Kidney (tissue), 14 donors: Measurements from ENCODE around the gene GRB10. TPM values are rescaled to one million over a fixed set of nuclear protein-coding genes. Genes with fewer than 3 reads are reported as not detected.

Source experiments
- DNase-seq, 5 donors: peaks; one replicate each; pipeline ENCODE4 v3.0.0-alpha.2; 2013 to 2020
- FAIRE-seq: peaks from 2 replicates; lab custom pipeline; 2012; peaks lifted over from hg19 to GRCh38; lab: Jason Lieb, UNC
- H3K27ac ChIP-seq, 2 donors: one replicate each; pipeline ENCODE4 v1.7.0; 2013; ENCODE audit warnings: low read depth in 2 of 2, low read length in 2 of 2, inconsistent platforms in 1 of 2
- H3K27me3 ChIP-seq: one replicate; pipeline ENCODE4 v1.7.1; 2013; ENCODE audit warnings: low read length, inconsistent platforms; ENCODE audit not compliant: control insufficient read depth, insufficient read depth
- H3K36me3 ChIP-seq, 3 donors: one replicate each; pipeline versions ENCODE4 v1.7.0 to v1.7.1; 2013; ENCODE audit warnings: low read length in 3 of 3, control low read depth in 1 of 3, inconsistent platforms in 1 of 3; ENCODE audit not compliant: insufficient read depth in 3 of 3, control insufficient read depth in 2 of 3
- H3K4me1 ChIP-seq, 3 donors: one replicate each; pipeline versions ENCODE4 v1.7.0 to v1.7.1; 2013; ENCODE audit warnings: low read length in 3 of 3, inconsistent platforms in 1 of 3, low read depth in 1 of 3; ENCODE audit not compliant: control insufficient read depth in 2 of 3, insufficient read depth in 2 of 3
- H3K4me3 ChIP-seq, 3 donors: one replicate each; pipeline versions ENCODE4 v1.7.0 to v1.8.1; 2013; ENCODE audit warnings: low read length in 3 of 3, control low read depth in 1 of 3, inconsistent platforms in 1 of 3
- H3K9ac ChIP-seq, 3 donors: one replicate each; pipeline versions ENCODE4 v1.7.0 to v1.7.1; 2013; ENCODE audit warnings: low read length in 3 of 3, control low read depth in 1 of 3, inconsistent platforms in 1 of 3
- H3K9me3 ChIP-seq, 3 donors: one replicate each; pipeline versions ENCODE4 v1.7.0 to v1.7.1; 2013; ENCODE audit warnings: low read length in 3 of 3, control low read depth in 1 of 3, inconsistent platforms in 1 of 3; ENCODE audit not compliant: control insufficient read depth in 2 of 3, insufficient read depth in 1 of 3
- CTCF ChIP-seq: IDR thresholded peaks from 3 replicates; pipeline ENCODE4 v1.5.1; 2012; ENCODE audit warnings: mild to moderate bottlenecking, moderate library complexity, borderline replicate concordance; ENCODE audit not compliant: insufficient read depth; ENCODE audit errors: extremely low read depth
- intact Hi-C: fragments of 100-400 bp; cut with DNase I; formaldehyde crosslinking; loops from one replicate; pipeline ENCODE4 v1.11.1; 2022
- polyA plus RNA-seq: library from polyadenylated mRNA; stranded (reverse); fragments of 350-450 nt; fragmentation: Illumina TruSeq; extraction: RNeasy Lipid Tissue Mini Kit (QIAGEN cat#74804); gene quantifications from one replicate; pipeline ENCODE4 v1.2.3, GENCODE V29; 2014; ENCODE audit warnings: low read depth, low replicate concordance; ENCODE audit not compliant: insufficient read depth
- total RNA-seq: library from RNA; stranded (reverse); fragmentation: NEBNext Ultra II Directional; extraction: Animal tissue kit (Norgen Biotek cat#: 25700); gene quantifications from one replicate; pipeline ENCODE4 v1.2.1, GENCODE V29; 2021
- donor health status: control.
- donor health status: control.
- donor health status: control.
- donor health status: control.
- donor health status: control.
- donor health status: DM: yes; HTN: yes; CAD: no.
- donor health status: Normal renal cell carcinoma (clear cell type).

GRB10 gene
- total and polyA plus RNA-seq, 2 donors from 2014 or later = 32.3 to 57.8 TPM

GRCh38 chr7:50812841-50813475, 30.3 kb upstream of the GRB10 start:
- Histone ChIP-seq H3K27me3 (no peaks in the 10 kb centered on the region), H3K9me3 (no peaks in the 10 kb centered on the region), H3K4me3 (no peak overlapping the region), H3K9ac (no peak overlapping the region), H3K27ac (no peak overlapping the region), H3K4me1 (peaks cover 0 to 9% (median 6%) of the 10 kb centered on the region in 3 donors), H3K36me3 (no peaks in the 10 kb centered on the region)
- DNase-seq = peak; percentile 62 to 91 (median 75)
- no peak for TF ChIP-seq CTCF
- intact Hi-C loops = no loop called here
- no peak for FAIRE-seq

- TF ChIP-seq CTCF = no peak
- no peaks in the 10 kb centered on the region for H3K36me3 ChIP-seq
- FAIRE-seq (no peak), DNase-seq (no peak)
- no peaks in the 10 kb centered on the region for H3K27me3 ChIP-seq
- H3K4me3 ChIP-seq = no peak overlapping the region
- H3K9me3 ChIP-seq = no peaks in the 10 kb centered on the region
- no peak overlapping the region for H3K9ac ChIP-seq
- no peak overlapping the region for H3K27ac ChIP-seq
- H3K4me1 ChIP-seq = peaks cover 0 to 9% (median 6%) of the 10 kb centered on the region in 3 donors
- intact Hi-C loops = no loop called here
These were observed 29.4 kb upstream of the GRB10 start for GRCh38 chr7:50812094-50812493.

GRCh38 chr7:50808282-50808888, 25.7 kb upstream of the GRB10 start:
- no peaks in the 10 kb centered on the region for H3K36me3 ChIP-seq
- H3K9ac ChIP-seq = no peak overlapping the region
- no peak for FAIRE-seq
- no peak overlapping the region for H3K27ac ChIP-seq
- no peaks in the 10 kb centered on the region for H3K27me3 ChIP-seq
- H3K9me3 ChIP-seq = no peaks in the 10 kb centered on the region
- intact Hi-C loops = no loop called here
- no peak for TF ChIP-seq CTCF
- no peak for DNase-seq
- peaks cover 0 to 9% (median 6%) of the 10 kb centered on the region in 3 donors for H3K4me1 ChIP-seq
- no peak overlapping the region for H3K4me3 ChIP-seq
